8988T (cell line): ENCODE measurements around the gene CFAP46.
A peak's percentile ranks its signal among the peaks of the same experiment; 100 is the strongest.
"Not testable (repeated sequence)": the region's sequence is repeated elsewhere in the genome, so short reads cannot be mapped to it uniquely, and the experiment has no call there.

Experiments
- DNase-seq: peaks from one replicate; pipeline ENCODE4 v3.0.0; 2011

The CFAP46 gene

DNA sequence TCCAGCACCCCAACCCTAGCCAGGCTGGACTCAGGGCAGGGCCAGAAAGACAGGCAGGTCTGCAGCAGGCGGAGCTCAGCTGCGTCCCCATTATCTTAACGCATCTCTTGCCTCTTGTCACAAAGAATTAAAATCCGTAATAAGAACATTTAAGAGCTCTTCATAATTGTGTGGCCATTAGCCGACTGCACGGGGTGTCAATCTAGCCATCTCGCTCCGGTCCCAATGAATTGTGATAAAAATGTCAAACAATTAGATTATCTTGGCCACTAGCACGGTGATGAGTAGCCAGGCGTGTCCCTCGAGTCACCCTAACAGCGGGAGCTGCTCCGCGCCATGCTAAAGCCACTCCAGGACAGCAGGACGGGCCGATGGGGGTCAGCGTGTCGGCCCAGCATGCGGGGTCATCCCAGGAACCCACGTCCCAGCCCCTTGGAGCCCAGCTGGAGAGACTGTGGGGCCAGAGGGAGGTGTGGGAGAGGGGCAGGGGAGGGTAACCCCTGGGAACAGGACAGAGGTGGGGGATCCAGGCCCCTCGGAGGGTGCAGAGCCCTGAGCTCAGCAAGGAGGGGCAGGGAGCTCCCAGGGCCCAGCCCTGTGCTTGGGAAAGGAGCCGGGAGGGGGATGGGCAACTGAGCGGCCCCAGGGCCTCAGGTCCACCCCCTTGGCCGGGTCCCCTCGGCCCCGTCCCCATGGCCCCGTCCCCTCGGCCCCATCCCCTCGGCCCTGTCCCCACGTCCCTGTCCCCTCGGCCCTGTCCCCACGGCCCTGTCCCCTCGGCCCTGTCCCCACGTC, 138.8 kb downstream of the CFAP46 start:
- DNase-seq = peak; percentile 43

GRCh38 chr10:132802694-132803320, 139.6 kb downstream of the CFAP46 start:
- DNase-seq = no peak

- DNase-seq = no peak
These were observed 140.3 kb downstream of the CFAP46 start for GRCh38 chr10:132802048-132802447.

GRCh38 chr10:132799865-132800264, 142.5 kb downstream of the CFAP46 start:
- DNase-seq = no peak

DNA sequence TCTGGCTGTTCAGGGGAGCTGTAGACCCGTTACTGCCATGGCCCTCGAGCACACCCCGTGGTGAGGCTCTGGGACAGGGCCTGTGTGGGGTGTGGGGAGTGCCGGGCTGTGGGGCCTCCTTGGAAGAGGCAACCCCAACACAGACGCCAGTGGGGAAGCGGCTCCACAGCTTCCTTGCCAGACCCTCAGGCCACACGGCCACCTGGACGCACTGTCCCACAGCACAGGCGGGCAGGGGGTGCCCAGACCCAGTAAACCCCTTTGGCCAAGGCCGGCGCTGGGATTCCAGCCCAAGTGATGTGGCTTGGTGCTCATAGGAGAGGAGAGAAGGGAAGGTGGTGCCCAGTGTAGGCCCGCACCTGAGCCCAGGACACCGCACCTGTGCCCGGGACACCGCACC, 143.5 kb downstream of the CFAP46 start:
- DNase-seq = no peak

DNA sequence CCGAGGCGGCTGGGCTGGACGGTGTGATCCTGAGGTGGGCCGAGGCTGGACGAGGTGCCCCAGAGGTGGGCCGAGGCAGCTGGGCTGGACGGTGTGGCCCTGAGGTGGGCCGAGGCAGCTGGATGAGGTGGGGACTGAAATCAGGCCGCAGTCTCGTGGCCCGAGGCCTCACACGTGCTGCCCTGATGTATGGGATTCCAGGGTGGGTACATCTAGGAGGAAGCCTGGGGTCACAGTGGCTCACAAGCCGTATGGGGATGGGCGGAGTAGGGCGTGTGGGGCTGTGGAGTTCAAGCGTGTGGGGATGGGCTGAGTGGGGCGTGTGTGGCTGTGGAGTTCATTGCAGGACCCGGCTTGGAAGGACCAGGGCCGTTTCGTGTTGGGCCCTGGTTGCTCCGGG, 144.0 kb downstream of the CFAP46 start:
- DNase-seq = no peak

- not testable (repeated sequence) for DNase-seq
These were observed 144.4 kb downstream of the CFAP46 start for GRCh38 chr10:132797986-132798385.

DNA sequence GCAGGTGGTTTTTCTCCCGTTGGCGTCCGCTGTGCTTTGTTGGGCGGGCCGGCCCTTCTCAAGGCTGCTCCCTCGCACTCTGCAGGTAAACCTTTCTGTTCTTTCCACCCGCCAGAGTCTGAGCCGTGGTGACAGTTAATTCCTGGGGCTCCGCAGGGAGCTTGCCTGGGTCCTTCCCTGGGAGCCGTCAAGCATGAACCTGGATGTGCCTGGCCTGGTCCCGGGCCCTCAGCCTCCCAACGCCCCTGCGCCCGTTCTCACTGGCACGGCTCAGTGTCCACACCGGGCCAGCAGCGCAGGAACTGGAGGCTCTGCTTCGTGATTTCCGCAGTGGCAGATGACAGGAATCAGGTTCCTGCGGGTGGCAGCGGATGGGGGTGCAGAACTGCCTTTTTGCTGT, 145.5 kb downstream of the CFAP46 start:
- DNase-seq = no peak

DNA sequence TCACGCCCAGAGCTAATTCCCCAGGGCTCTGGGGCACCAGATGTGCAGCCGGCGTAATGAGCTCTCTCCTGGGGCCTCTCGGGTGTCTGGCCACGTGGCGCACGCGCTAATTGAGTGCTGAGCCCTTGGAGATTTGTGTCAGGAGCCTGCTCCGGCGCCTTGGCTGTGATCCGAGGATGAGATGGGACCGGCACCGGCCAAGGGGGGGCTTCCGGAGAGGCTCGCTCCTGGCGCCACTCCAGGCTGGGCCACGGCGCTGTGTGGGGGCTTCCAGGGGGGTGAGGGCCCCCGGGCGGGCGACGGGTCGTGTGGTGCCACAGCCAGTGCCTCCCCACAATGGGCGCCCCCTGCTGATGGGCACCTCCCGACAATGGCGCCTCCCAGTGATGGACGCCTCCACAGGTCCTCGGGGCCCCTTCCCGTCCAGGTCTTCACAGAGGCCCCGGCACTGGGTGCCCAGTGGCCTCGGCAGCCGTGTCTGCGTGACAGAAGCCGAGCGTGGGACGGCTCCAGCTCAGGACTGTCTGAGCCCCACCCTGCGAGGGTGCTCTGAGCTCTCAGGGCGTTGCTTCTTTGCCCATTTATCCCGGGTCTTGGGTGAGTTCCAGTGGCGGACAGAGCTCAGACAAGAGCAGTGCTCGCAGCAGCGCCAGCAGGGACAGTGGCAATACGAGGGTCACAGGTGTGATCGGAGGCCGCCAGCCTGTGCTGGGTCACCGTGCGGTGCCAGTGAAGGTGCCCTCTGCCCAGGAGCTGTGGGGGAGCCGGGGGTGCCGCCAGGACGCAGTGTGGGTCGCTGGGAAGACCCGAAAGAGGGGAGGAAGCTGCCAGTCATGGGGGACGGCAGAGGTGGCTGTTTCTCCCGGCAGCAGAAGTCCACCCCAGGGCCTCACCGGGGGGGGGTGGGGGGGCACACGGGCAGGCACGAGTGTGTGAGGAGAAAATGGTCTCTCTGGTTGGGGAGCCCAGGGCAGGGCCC, 148.2 kb downstream of the CFAP46 start:
- no peak for DNase-seq

DNA sequence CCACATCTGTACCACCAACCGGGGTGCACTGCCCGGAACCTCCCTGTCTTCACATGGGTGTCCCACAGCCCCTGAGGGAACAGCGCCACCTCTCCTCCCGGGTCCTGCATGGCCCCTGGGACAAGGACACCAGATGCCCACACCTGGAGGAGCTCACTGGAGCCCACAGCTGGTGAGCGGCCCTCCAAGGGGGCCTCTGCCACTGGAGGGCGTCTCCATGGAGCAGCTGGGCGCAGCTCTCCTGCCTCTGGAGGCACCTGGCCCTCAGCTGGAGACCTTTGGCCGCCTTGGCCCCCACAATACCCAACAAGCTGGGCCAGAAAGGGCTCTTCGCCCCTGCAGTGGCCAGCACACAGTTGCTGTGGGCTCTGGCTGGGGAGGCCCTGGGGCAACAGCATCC, 149.2 kb downstream of the CFAP46 start:
- no peak for DNase-seq

- DNase-seq = no peak
These were observed 149.6 kb downstream of the CFAP46 start for GRCh38 chr10:132792796-132793195.

DNA sequence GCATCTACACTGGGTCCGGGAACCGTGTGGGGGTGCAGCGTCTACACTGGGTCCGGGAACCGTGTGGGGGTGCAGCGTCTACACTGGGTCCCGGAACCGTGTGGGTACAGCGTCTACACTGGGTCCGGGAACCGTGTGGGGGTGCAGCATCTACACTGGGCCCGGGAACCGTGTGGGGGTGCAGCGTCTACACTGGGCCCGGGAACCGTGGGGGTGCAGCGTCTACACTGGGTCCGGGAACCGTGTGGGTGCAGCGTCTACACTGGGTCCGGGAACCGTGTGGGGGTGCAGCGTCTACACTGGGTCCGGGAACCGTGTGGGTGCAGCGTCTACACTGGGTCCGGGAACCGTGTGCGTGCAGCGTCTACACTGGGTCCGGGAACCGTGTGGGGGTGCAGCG, 150.3 kb downstream of the CFAP46 start:
- DNase-seq = not testable (repeated sequence)

- no peak for DNase-seq
These were observed 151.2 kb downstream of the CFAP46 start for GRCh38 chr10:132790934-132791829.

DNA sequence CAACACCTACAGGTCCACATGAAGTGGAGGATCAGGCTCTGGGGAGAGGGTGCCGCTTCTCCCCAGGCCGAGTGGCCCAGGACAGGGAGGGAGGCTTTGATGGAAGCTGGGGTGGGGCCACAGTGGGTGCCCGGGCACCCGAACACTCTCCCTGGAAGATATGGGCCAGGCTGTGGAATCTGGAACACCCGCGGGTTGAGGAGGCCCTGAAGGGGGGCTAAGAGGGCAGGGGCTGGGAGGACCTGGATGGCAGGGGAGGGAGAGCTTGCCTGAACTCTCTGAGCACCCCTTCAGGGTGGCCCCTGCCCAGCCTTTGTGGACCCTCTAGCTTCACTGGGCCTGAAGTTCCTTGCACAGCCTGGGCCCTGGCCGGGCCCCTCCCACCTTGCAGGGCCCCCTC, 151.9 kb downstream of the CFAP46 start:
- no peak for DNase-seq

- no peak for DNase-seq
These were observed 152.7 kb downstream of the CFAP46 start for GRCh38 chr10:132789659-132790148.

- no peak for DNase-seq
These were observed 153.5 kb downstream of the CFAP46 start for GRCh38 chr10:132788831-132789219.

- peak; percentile 91 for DNase-seq
These were observed 154.1 kb downstream of the CFAP46 start for GRCh38 chr10:132788180-132788830.

DNA sequence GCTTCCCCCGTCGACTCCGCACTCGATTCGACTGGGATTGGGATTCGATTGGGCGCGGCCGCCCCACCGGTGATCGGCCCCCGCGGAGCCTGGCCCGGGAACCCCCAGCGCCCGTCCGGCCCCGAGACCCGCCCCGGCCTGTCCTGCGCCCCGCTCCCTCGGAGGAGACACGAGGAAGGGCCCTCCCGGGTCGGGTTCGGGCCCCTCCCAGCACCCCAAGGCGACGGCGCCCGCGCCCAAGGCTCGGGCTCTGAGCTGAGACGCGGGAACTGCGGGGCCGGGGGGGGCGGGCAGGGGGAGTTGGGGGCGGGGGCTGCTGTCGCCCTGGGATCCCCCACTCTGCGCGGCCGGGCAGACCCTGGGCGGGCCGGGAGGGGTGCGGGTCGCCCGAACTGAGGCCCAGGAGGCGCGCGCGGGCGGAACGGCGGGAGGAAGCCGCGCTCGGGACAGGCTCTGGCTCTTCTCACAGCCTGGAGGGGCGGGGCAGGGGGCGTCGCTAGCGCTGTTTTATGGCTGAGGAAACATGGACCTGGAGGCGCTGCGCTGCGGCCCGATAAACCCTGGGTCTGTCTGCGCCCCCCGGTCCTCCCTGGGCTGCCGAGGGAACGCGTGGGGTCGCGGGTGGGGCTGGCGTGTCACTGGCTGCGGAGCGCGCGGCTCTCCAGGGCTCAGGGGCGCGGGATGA, 154.7 kb downstream of the CFAP46 start:
- peak; percentile 92 for DNase-seq

- DNase-seq = no peak
These were observed 155.4 kb downstream of the CFAP46 start for GRCh38 chr10:132786884-132787494.

DNA sequence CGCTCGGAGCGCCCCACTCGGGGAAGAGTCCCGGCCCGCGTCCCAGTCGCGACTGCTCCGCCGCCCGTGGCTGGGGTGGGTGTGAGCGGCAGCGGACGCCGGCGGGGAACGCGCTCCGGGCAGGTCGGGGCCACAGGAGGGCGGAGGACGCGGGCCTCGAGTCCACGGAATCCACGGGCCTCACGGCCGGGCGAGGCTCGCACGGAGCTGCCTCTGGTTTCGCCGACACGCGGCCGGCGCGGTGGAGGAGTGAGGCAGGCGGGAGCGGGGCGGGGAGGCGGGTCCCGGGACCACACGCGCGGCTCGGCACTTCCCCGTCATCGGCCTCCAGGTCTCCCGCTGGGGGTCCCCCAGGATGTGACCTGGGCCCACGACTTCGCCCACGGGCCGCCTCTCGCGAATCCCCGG, 155.9 kb downstream of the CFAP46 start:
- DNase-seq = no peak
